ENCODE results near the gene METTL25B. TPM values are rescaled to one million over a fixed set of nuclear protein-coding genes. Genes with fewer than 3 reads are reported as not detected.

Gene METTL25B
- total and polyA plus RNA-seq, 3 experiments from 2014 or later, result 4.2 to 29.7 (median 29.6) TPM

GRCh38 chr1:156693848-156694689, 34.2 kb upstream of the METTL25B start:
- peaks cover 0 to 10% (median 0%) of the 10 kb centered on the region in 3 donors for H3K36me3 Mint-ChIP-seq
- H3K36me3 ChIP-seq (ENCODE audit: insufficient read depth, low read length), result no peaks in the 10 kb centered on the region
- peaks cover 25% of the 10 kb centered on the region for H3K27me3 ChIP-seq (ENCODE audit: insufficient read depth, low read length, poor library complexity, severe bottlenecking)
- peak overlapping the region; percentile 74 for H3K27ac ChIP-seq (ENCODE audit: low read depth, low read length)
- no peak overlapping the region for H3K4me3 Mint-ChIP-seq
- peaks cover 0 to 2% (median 0%) of the 10 kb centered on the region in 5 donors for H3K9me3 Mint-ChIP-seq
- H3K4me1 Mint-ChIP-seq, result peaks cover 9 to 28% (median 15%) of the 10 kb centered on the region in 3 donors
- peaks cover 3% of the 10 kb centered on the region for H3K4me1 ChIP-seq (ENCODE audit: insufficient read depth, low read length)
- no peak overlapping the region for H3K27ac Mint-ChIP-seq
- no peaks in the 10 kb centered on the region for H3K9me3 ChIP-seq (ENCODE audit: low read length)
- no peak for DNase-seq
- CTCF ChIA-PET, result interaction anchor here (1.6 to 1.8 kb wide), 2 partner anchors 12 to 32 kb away, joined by 7 to 9 read pairs; partner anchors contain the start of gene CRABP2
- H3K27me3 Mint-ChIP-seq, result peaks cover 49 to 73% of the 10 kb centered on the region in 2 donors
- POLR2A ChIA-PET, result no interaction called here
- no peak overlapping the region for H3K4me3 ChIP-seq (ENCODE audit: low read length)

DNA sequence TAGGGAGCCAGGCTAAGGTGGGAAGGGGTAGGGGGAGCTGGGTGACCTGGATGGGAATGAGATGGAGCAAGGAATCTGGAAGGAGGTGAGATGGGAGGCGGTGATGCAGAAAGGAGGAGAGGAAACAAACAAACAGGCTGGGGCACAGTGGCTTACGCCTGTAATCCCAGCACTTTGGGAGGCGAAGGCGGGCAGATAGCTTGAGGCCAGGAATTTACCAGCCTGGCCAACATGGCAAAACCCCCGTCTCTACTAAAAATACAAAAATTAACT, 33.6 kb upstream of the METTL25B start:
- ChIA-PET POLR2A (no interaction called here), CTCF (interaction anchor here (1.6 to 1.8 kb wide), 2 partner anchors 11 to 31 kb away, joined by 7 to 9 read pairs; partner anchors contain the start of gene CRABP2)
- peaks cover 4 to 22% (median 10%) of the 10 kb centered on the region in 3 donors for H3K4me1 Mint-ChIP-seq
- Histone ChIP-seq H3K4me3 (ENCODE audit: low read length) (no peak overlapping the region), H3K9me3 (ENCODE audit: low read length) (no peaks in the 10 kb centered on the region), H3K4me1 (ENCODE audit: insufficient read depth, low read length) (peaks cover 2% of the 10 kb centered on the region), H3K27ac (ENCODE audit: low read depth, low read length) (peak overlapping the region; percentile 74), H3K27me3 (ENCODE audit: insufficient read depth, low read length, poor library complexity, severe bottlenecking) (peaks cover 25% of the 10 kb centered on the region), H3K36me3 (ENCODE audit: insufficient read depth, low read length) (no peaks in the 10 kb centered on the region)
- H3K27ac Mint-ChIP-seq, result no peak overlapping the region
- no peak overlapping the region for H3K4me3 Mint-ChIP-seq
- peaks cover 45 to 74% of the 10 kb centered on the region in 2 donors for H3K27me3 Mint-ChIP-seq
- peaks cover 0 to 11% (median 0%) of the 10 kb centered on the region in 3 donors for H3K36me3 Mint-ChIP-seq
- no peak for DNase-seq
- peaks cover 0 to 2% (median 0%) of the 10 kb centered on the region in 5 donors for H3K9me3 Mint-ChIP-seq

DNA sequence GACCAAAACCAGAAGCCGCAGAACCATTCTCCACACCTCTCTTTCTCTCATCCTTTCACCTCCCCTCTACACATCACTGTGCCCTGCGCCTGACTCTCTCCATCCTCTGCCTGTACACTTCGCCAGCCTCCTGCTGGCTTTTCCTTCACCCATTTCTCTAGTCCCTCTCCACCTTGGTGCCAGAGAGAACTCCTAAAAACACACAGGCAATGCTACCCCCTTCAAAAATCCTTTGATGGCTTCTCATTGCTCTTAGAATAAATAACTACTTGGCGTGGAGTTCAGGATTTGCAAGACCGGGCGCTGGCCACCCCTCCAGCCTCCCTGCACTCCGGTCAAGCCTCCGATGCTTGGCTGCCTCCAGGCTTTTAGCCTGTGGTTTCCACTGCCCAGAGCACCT, 31.5 kb upstream of the METTL25B start:
- CTCF ChIA-PET, result interaction anchor here (1.3 to 4.4 kb wide), 2 partner anchors 11 to 29 kb away, joined by 5 to 16 read pairs; no protein-coding TSS in a partner anchor
- H3K36me3 ChIP-seq (ENCODE audit: insufficient read depth, low read length), result no peaks in the 10 kb centered on the region
- no peak overlapping the region for H3K27ac ChIP-seq (ENCODE audit: low read depth, low read length)
- peaks cover 0 to 15% (median 0%) of the 10 kb centered on the region in 3 donors for H3K36me3 Mint-ChIP-seq
- H3K4me3 Mint-ChIP-seq, result no peak overlapping the region
- DNase-seq, result no peak
- peaks cover 0 to 2% (median 0%) of the 10 kb centered on the region in 5 donors for H3K9me3 Mint-ChIP-seq
- no peaks in the 10 kb centered on the region for H3K4me1 ChIP-seq (ENCODE audit: insufficient read depth, low read length)
- H3K4me1 Mint-ChIP-seq, result peaks cover 4 to 19% (median 9%) of the 10 kb centered on the region in 3 donors
- peaks cover 39 to 70% of the 10 kb centered on the region in 2 donors for H3K27me3 Mint-ChIP-seq
- no peaks in the 10 kb centered on the region for H3K9me3 ChIP-seq (ENCODE audit: low read length)
- H3K4me3 ChIP-seq (ENCODE audit: low read length), result no peak overlapping the region
- H3K27ac Mint-ChIP-seq, result no peak overlapping the region
- peaks cover 16% of the 10 kb centered on the region for H3K27me3 ChIP-seq (ENCODE audit: insufficient read depth, low read length, poor library complexity, severe bottlenecking)
- POLR2A ChIA-PET, result no interaction called here

- POLR2A ChIA-PET, result no interaction called here
- DNase-seq, result no peak
- peaks cover 0 to 2% (median 0%) of the 10 kb centered on the region in 5 donors for H3K9me3 Mint-ChIP-seq
- H3K4me1 ChIP-seq (ENCODE audit: insufficient read depth, low read length), result no peaks in the 10 kb centered on the region
- no peak overlapping the region for H3K4me3 Mint-ChIP-seq
- no peaks in the 10 kb centered on the region for H3K36me3 ChIP-seq (ENCODE audit: insufficient read depth, low read length)
- H3K9me3 ChIP-seq (ENCODE audit: low read length), result no peaks in the 10 kb centered on the region
- peaks cover 32 to 63% of the 10 kb centered on the region in 2 donors for H3K27me3 Mint-ChIP-seq
- no peak overlapping the region for H3K27ac ChIP-seq (ENCODE audit: low read depth, low read length)
- CTCF ChIA-PET, result interaction anchor here (1.3 to 4.4 kb wide), 2 partner anchors 10 to 29 kb away, joined by 5 to 16 read pairs; no protein-coding TSS in a partner anchor
- H3K27ac Mint-ChIP-seq, result peak overlapping the region in 1 of 8 donors; percentile 38
- no peak overlapping the region for H3K4me3 ChIP-seq (ENCODE audit: low read length)
- peaks cover 9% of the 10 kb centered on the region for H3K27me3 ChIP-seq (ENCODE audit: insufficient read depth, low read length, poor library complexity, severe bottlenecking)
- peaks cover 0 to 15% (median 0%) of the 10 kb centered on the region in 3 donors for H3K36me3 Mint-ChIP-seq
- peaks cover 4 to 12% (median 9%) of the 10 kb centered on the region in 3 donors for H3K4me1 Mint-ChIP-seq
Measured at GRCh38 chr1:156697481-156697880, 30.8 kb upstream of the METTL25B start.

DNA sequence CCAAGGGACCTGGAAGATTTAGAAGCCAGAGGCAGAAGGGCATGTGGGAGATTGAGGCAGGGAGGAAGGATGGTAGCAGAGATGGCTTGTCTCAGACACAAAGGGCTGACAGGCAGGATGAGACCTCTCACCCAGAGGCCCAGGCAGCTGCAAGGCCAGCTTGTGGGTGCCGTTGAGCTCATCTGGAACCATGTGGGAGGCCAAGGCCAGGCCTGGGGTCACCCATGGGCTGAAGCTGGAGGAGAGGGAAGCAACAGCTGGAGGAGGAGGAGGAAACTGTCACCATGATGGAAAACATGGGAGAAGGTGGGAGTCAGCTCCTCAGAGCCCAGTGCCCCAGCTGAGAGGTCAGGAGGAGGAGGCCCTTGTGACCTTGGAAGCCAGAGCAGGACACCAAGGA, 29.3 kb upstream of the METTL25B start:
- Mint-ChIP-seq H3K27ac (no peak overlapping the region), H3K9me3 (peaks cover 0 to 2% (median 0%) of the 10 kb centered on the region in 5 donors), H3K4me1 (peaks cover 0 to 2% (median under 1%) of the 10 kb centered on the region in 3 donors), H3K27me3 (peaks cover 23 to 52% of the 10 kb centered on the region in 2 donors), H3K36me3 (peaks cover 0 to 15% (median 0%) of the 10 kb centered on the region in 3 donors), H3K4me3 (no peak overlapping the region)
- Histone ChIP-seq H3K9me3 (ENCODE audit: low read length) (no peaks in the 10 kb centered on the region), H3K27ac (ENCODE audit: low read depth, low read length) (no peak overlapping the region), H3K4me1 (ENCODE audit: insufficient read depth, low read length) (no peaks in the 10 kb centered on the region), H3K36me3 (ENCODE audit: insufficient read depth, low read length) (no peaks in the 10 kb centered on the region), H3K4me3 (ENCODE audit: low read length) (no peak overlapping the region), H3K27me3 (ENCODE audit: insufficient read depth, low read length, poor library complexity, severe bottlenecking) (peaks cover 1% of the 10 kb centered on the region)
- no peak for DNase-seq
- CTCF ChIA-PET, result interaction anchor here (1.1 to 4.4 kb wide), 3 partner anchors 9 to 27 kb away, joined by 3 to 16 read pairs (median 8); no protein-coding TSS in a partner anchor
- POLR2A ChIA-PET, result interaction anchor here (0.7 kb wide), 1 partner anchor 34 kb away, joined by 4 read pairs; no protein-coding TSS in a partner anchor

- H3K27ac ChIP-seq (ENCODE audit: low read depth, low read length), result no peak overlapping the region
- no peak overlapping the region for H3K4me3 ChIP-seq (ENCODE audit: low read length)
- H3K9me3 ChIP-seq (ENCODE audit: low read length), result no peaks in the 10 kb centered on the region
- H3K36me3 Mint-ChIP-seq, result peaks cover 0 to 15% (median 0%) of the 10 kb centered on the region in 3 donors
- H3K27me3 ChIP-seq (ENCODE audit: insufficient read depth, low read length, poor library complexity, severe bottlenecking), result peaks cover 9% of the 10 kb centered on the region
- H3K4me3 Mint-ChIP-seq, result no peak overlapping the region
- ChIA-PET CTCF (interaction anchor here (9.1 kb wide), 2 partner anchors 11 to 26 kb away, joined by 86 to 120 read pairs; partner anchors contain the start of genes ISG20L2 and METTL25B), POLR2A (interaction anchor here (0.6 kb wide), 1 partner anchor 16 kb away, joined by 10 read pairs; no protein-coding TSS in a partner anchor)
- H3K36me3 ChIP-seq (ENCODE audit: insufficient read depth, low read length), result no peaks in the 10 kb centered on the region
- H3K27ac Mint-ChIP-seq, result no peak overlapping the region
- H3K4me1 ChIP-seq (ENCODE audit: insufficient read depth, low read length), result peaks cover 17% of the 10 kb centered on the region
- peak in 1 of 5 donors; percentile 48 for DNase-seq
- H3K9me3 Mint-ChIP-seq, result peaks cover 0 to 2% (median 0%) of the 10 kb centered on the region in 5 donors
- peaks cover 10 to 21% (median 15%) of the 10 kb centered on the region in 3 donors for H3K4me1 Mint-ChIP-seq
- peaks cover 19 to 50% of the 10 kb centered on the region in 2 donors for H3K27me3 Mint-ChIP-seq
Measured at GRCh38 chr1:156700736-156701531, 27.3 kb upstream of the METTL25B start.

- H3K27me3 Mint-ChIP-seq, result peaks cover 8 to 31% of the 10 kb centered on the region in 2 donors
- no peak overlapping the region for H3K27ac Mint-ChIP-seq
- no peaks in the 10 kb centered on the region for H3K9me3 Mint-ChIP-seq
- CTCF ChIA-PET, result interaction anchor here (1.8 to 9.1 kb wide), 3 partner anchors 12 to 24 kb away, joined by 6 to 120 read pairs (median 86); partner anchors contain the start of genes ISG20L2 and METTL25B
- Histone ChIP-seq H3K27ac (ENCODE audit: low read depth, low read length) (no peak overlapping the region), H3K27me3 (ENCODE audit: insufficient read depth, low read length, poor library complexity, severe bottlenecking) (peaks cover 9% of the 10 kb centered on the region), H3K36me3 (ENCODE audit: insufficient read depth, low read length) (no peaks in the 10 kb centered on the region), H3K4me1 (ENCODE audit: insufficient read depth, low read length) (peaks cover 30% of the 10 kb centered on the region), H3K4me3 (ENCODE audit: low read length) (no peak overlapping the region), H3K9me3 (ENCODE audit: low read length) (no peaks in the 10 kb centered on the region)
- peaks cover 0 to 5% (median 0%) of the 10 kb centered on the region in 3 donors for H3K36me3 Mint-ChIP-seq
- peak overlapping the region in 1 of 7 donors; percentile 36 for H3K4me3 Mint-ChIP-seq
- no peak for DNase-seq
- POLR2A ChIA-PET, result interaction anchor here (0.6 kb wide), 1 partner anchor 117 kb away, joined by 3 read pairs; no protein-coding TSS in a partner anchor
- H3K4me1 Mint-ChIP-seq, result peaks cover 22 to 38% (median 24%) of the 10 kb centered on the region in 3 donors
Measured at GRCh38 chr1:156703336-156703735, 24.9 kb upstream of the METTL25B start.

Data from CD8-positive, alpha-beta memory T cell (primary cell).